Thyroid gland (tissue), 4 donors: ENCODE results near the gene PLXNB2. TPM values are rescaled to one million over a fixed set of nuclear protein-coding genes. Genes with fewer than 3 reads are reported as not detected.

Experiments used
- DNase-seq, 2 donors: peaks; one replicate each; pipeline ENCODE4 v3.0.0-alpha.2; 2019
- H3K27ac ChIP-seq, 3 donors: fragments of 200-600 bp; sonication (generic); 1 replicate in 2 of 3; 2 replicates in 1 of 3; pipeline ENCODE4 v1.5.1; 2016 to 2019; ENCODE audit warnings: mild to moderate bottlenecking in 1 of 3, moderate library complexity in 1 of 3
- H3K27me3 ChIP-seq: fragments of 200-600 bp; sonication (generic); one replicate; pipeline ENCODE4 v1.5.1; 2019
- H3K36me3 ChIP-seq, 2 donors: fragments of 200-600 bp; sonication (generic); one replicate each; pipeline ENCODE4 v1.5.1; 2016 to 2019
- H3K4me1 ChIP-seq, 2 donors: fragments of 200-600 bp; sonication (generic); one replicate each; pipeline ENCODE4 v1.5.1; 2017 to 2019
- H3K4me3 ChIP-seq, 3 donors: fragments of 200-600 bp; sonication (generic); replicated peaks in 1 of 3; 1 replicate in 2 of 3; 2 replicates in 1 of 3; pipeline ENCODE4 v1.5.1; 2016; ENCODE audit warnings: mild to moderate bottlenecking in 1 of 3
- H3K9me3 ChIP-seq: fragments of 200-600 bp; sonication (generic); one replicate; pipeline ENCODE4 v1.5.1; 2017
- CTCF ChIP-seq, 6 experiments: fragments of 200-600 bp in 3 of 6; fragments of 450-650 bp in 3 of 6; sonication (generic) in 3 of 6; IDR thresholded peaks; one replicate each; pipeline ENCODE4 v1.5.1; 2016 to 2019; ENCODE audit warnings: antibody characterized with exemption in 6 of 6, mild to moderate bottlenecking in 2 of 6, inconsistent platforms in 1 of 6, moderate library complexity in 1 of 6
- POLR2A ChIP-seq, 2 donors: fragments of 450-650 bp; IDR thresholded peaks; one replicate each; pipeline ENCODE4 v1.6.1; 2017; ENCODE audit warnings: antibody characterized with exemption in 2 of 2, mild to moderate bottlenecking in 2 of 2, moderate library complexity in 1 of 2
- WGBS, 2 donors: methylation state at CpG; one replicate each; pipeline ENCODE4 v1.1.5; 2017; 5-methylcytosine and 5-hydroxymethylcytosine counted together
- intact Hi-C: fragments of 100-400 bp; cut with DNase I; formaldehyde crosslinking; loops from one replicate; pipeline ENCODE4 v1.15.1; 2023
- total RNA-seq, 4 donors: library from RNA; depleted of rRNA; stranded (reverse); fragments of >200 nt; gene quantifications; one replicate each; pipeline ENCODE4 v1.2.3, GENCODE V29; 2016

PLXNB2 gene
- total RNA-seq, 4 donors from 2014 or later = 143 to 266 (median 215) TPM

- Histone ChIP-seq H3K36me3 (no peaks in the 10 kb centered on the region), H3K9me3 (no peaks in the 10 kb centered on the region), H3K27ac (no peak overlapping the region), H3K27me3 (peaks cover 5% of the 10 kb centered on the region), H3K4me3 (no peak overlapping the region), H3K4me1 (peaks cover 5 to 15% of the 10 kb centered on the region in 2 donors)
- TF ChIP-seq POLR2A (IDR thresholded peaks at IDR 0.05) = no peak
- TF ChIP-seq CTCF (IDR thresholded peaks at IDR 0.05) = no peak
- intact Hi-C loops = loop anchor here (10.0 kb wide), 1 partner anchor 347 kb away; the partner anchor contains the start of gene MAPK8IP2
- WGBS, 2 donors = 81 to 83% methylated on average over 16 to 20 of the region's 31 CpGs
- no peak for DNase-seq
Observed at GRCh38 chr22:50257451-50258360, 49.7 kb downstream of the PLXNB2 start.

GRCh38 chr22:50257041-50257440, 50.4 kb downstream of the PLXNB2 start:
- TF ChIP-seq CTCF (IDR thresholded peaks at IDR 0.05) (no peak), POLR2A (IDR thresholded peaks at IDR 0.05) (no peak)
- Histone ChIP-seq H3K4me1 (peaks cover 5 to 12% of the 10 kb centered on the region in 2 donors), H3K4me3 (no peak overlapping the region), H3K27me3 (peaks cover 1% of the 10 kb centered on the region), H3K27ac (no peak overlapping the region), H3K36me3 (no peaks in the 10 kb centered on the region), H3K9me3 (no peaks in the 10 kb centered on the region)
- intact Hi-C loops = loop anchor here (10.0 kb wide), 1 partner anchor 348 kb away; the partner anchor contains the start of gene MAPK8IP2
- no peak for DNase-seq
- 88 to 94% methylated on average over 4 to 10 of the region's 16 CpGs for WGBS, 2 donors

GRCh38 chr22:50256258-50256862, 51.1 kb downstream of the PLXNB2 start:
- Histone ChIP-seq H3K4me1 (peaks cover 5 to 13% of the 10 kb centered on the region in 2 donors), H3K4me3 (no peak overlapping the region), H3K27me3 (no peaks in the 10 kb centered on the region), H3K36me3 (no peaks in the 10 kb centered on the region), H3K27ac (no peak overlapping the region), H3K9me3 (no peaks in the 10 kb centered on the region)
- DNase-seq = no peak
- TF ChIP-seq POLR2A (IDR thresholded peaks at IDR 0.05) (no peak), CTCF (IDR thresholded peaks at IDR 0.05) (no peak)
- intact Hi-C loops = loop anchor here (10.0 kb wide), 1 partner anchor 348 kb away; the partner anchor contains the start of gene MAPK8IP2
- 78 to 89% methylated on average over 9 of the region's 12 CpGs for WGBS, 2 donors

- 91% methylated on average over 12 to 16 of the region's 17 CpGs for WGBS, 2 donors
- TF ChIP-seq POLR2A (IDR thresholded peaks at IDR 0.05) = no peak
- no peak for TF ChIP-seq CTCF (IDR thresholded peaks at IDR 0.05)
- intact Hi-C loops = loop anchor here (10.0 kb wide), 1 partner anchor 349 kb away; the partner anchor contains the start of gene MAPK8IP2
Observed at GRCh38 chr22:50255607-50256006, 51.8 kb downstream of the PLXNB2 start.

More at GRCh38 chr22:50255607-50256006, 51.8 kb downstream of the PLXNB2 start:
- H3K4me3 ChIP-seq = no peak overlapping the region
- DNase-seq = no peak
- H3K27me3 ChIP-seq = no peaks in the 10 kb centered on the region
- H3K36me3 ChIP-seq = no peaks in the 10 kb centered on the region
- peaks cover 2 to 13% of the 10 kb centered on the region in 2 donors for H3K4me1 ChIP-seq
- no peak overlapping the region for H3K27ac ChIP-seq
- H3K9me3 ChIP-seq = no peaks in the 10 kb centered on the region
